Tibial nerve (tissue), 4 donors: ENCODE data around the gene FILIP1. TPM values are rescaled to one million over a fixed set of nuclear protein-coding genes. Genes with fewer than 3 reads are reported as not detected.

ENCODE experiments used
- DNase-seq, 2 donors: peaks; one replicate each; pipeline ENCODE4 v3.0.0-alpha.2; 2019; ENCODE audit warnings: low spot score in 2 of 2
- H3K27ac ChIP-seq, 4 donors: fragments of 200-600 bp; sonication (generic) in 3 of 4; one replicate each; pipeline ENCODE4 v1.5.1; 2017 to 2019; ENCODE audit warnings: mild to moderate bottlenecking in 1 of 4
- H3K27me3 ChIP-seq, 2 donors: fragments of 200-600 bp; sonication (generic) in 1 of 2; one replicate each; pipeline versions ENCODE4 v1.5.1 to v1.6.0; 2017 to 2019
- H3K36me3 ChIP-seq, 3 donors: fragments of 200-600 bp; sonication (generic); one replicate each; pipeline ENCODE4 v1.5.1; 2018 to 2019
- H3K4me1 ChIP-seq, 4 donors: fragments of 200-600 bp; sonication (generic) in 3 of 4; one replicate each; pipeline ENCODE4 v1.5.1; 2017 to 2019
- H3K4me3 ChIP-seq, 4 donors: fragments of 200-600 bp; sonication (generic) in 3 of 4; one replicate each; pipeline ENCODE4 v1.5.1; 2017 to 2019; ENCODE audit warnings: mild to moderate bottlenecking in 1 of 4, moderate library complexity in 1 of 4
- H3K9me3 ChIP-seq, 4 donors: fragments of 200-600 bp; sonication (generic) in 3 of 4; one replicate each; pipeline ENCODE4 v1.5.1; 2017 to 2019
- EP300 ChIP-seq, 2 donors: sonication (generic); formaldehyde crosslinking; IDR thresholded peaks; one replicate each; pipeline ENCODE4 v1.6.1; 2017; ENCODE audit warnings: antibody characterized with exemption in 2 of 2, mild to moderate bottlenecking in 1 of 2
- POLR2A ChIP-seq, 2 donors: fragments of 450-650 bp; IDR thresholded peaks; one replicate each; pipeline ENCODE4 v1.6.1; 2017; ENCODE audit warnings: antibody characterized with exemption in 2 of 2, mild to moderate bottlenecking in 2 of 2, moderate library complexity in 2 of 2
- WGBS, 2 donors: methylation state at CpG; one replicate each; pipeline ENCODE4 v1.1.5; 2018; 5-methylcytosine and 5-hydroxymethylcytosine counted together
- total RNA-seq, 4 donors: library from RNA; depleted of rRNA; stranded (reverse); fragments of >200 nt; gene quantifications; one replicate each; pipeline ENCODE4 v1.1.0, GENCODE V29; 2016
- TF ChIP-seq, protein P1 (sequence below), 5 experiments: fragments of 200-600 bp in 3 of 5; fragments of 450-650 bp in 2 of 5; sonication (generic) in 3 of 5; IDR thresholded peaks; one replicate each; pipeline ENCODE4 v1.5.1; 2016 to 2019; ENCODE audit warnings: antibody characterized with exemption in 5 of 5, mild to moderate bottlenecking in 3 of 5, moderate library complexity in 2 of 5

Gene FILIP1
- total RNA-seq, 4 donors from 2014 or later, result 6.0 to 16.3 (median 13.3) TPM

DNA sequence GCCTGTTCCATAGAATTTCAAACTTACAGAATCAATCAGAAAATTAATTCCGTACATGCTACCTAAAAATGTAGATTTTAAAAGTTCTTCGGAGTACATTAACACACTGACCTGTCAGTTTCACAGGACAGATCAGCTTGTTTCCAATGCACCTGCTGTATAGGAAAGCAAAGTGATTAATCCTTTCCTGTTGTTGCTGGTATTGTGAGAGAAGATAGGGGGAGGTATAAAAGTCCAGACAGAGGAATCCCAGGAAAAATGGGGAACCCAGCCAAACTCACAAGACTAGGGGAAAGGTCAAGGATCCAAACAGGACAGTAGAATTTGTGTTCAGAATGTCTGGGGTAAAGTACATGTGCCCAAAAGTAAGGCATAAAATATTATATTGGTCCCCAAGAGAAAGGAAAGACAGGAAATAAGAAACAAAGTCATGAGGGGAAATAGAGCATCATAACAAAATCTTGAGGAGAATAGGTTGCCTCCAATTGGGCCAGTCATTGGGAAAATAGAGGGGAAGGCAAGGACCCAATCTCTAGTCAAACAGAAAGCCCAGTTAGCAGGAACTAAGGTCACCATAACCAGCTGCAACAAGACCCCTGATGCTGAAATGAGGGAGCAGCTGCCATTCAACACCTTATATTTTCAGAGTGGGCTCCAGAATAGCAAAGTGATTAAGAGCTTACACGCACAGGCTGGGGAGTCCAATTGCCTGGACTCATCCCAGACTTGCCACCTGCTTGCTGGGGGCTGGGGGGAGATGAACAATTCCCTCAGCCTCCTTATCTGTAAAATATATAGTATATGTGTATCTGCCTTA is 10.3 kb downstream of the FILIP1 start:
- no peak for DNase-seq
- Histone ChIP-seq H3K4me3 (no peak overlapping the region), H3K4me1 (peaks cover 0 to 18% (median 5%) of the 10 kb centered on the region in 4 donors), H3K27me3 (no peaks in the 10 kb centered on the region), H3K9me3 (no peaks in the 10 kb centered on the region), H3K36me3 (no peaks in the 10 kb centered on the region), H3K27ac (no peak overlapping the region)
- no peak for TF ChIP-seq EP300 (IDR thresholded peaks at IDR 0.05)
- TF ChIP-seq, protein P1, sequence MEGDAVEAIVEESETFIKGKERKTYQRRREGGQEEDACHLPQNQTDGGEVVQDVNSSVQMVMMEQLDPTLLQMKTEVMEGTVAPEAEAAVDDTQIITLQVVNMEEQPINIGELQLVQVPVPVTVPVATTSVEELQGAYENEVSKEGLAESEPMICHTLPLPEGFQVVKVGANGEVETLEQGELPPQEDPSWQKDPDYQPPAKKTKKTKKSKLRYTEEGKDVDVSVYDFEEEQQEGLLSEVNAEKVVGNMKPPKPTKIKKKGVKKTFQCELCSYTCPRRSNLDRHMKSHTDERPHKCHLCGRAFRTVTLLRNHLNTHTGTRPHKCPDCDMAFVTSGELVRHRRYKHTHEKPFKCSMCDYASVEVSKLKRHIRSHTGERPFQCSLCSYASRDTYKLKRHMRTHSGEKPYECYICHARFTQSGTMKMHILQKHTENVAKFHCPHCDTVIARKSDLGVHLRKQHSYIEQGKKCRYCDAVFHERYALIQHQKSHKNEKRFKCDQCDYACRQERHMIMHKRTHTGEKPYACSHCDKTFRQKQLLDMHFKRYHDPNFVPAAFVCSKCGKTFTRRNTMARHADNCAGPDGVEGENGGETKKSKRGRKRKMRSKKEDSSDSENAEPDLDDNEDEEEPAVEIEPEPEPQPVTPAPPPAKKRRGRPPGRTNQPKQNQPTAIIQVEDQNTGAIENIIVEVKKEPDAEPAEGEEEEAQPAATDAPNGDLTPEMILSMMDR (IDR thresholded peaks at IDR 0.05), result no peak
- no peak for TF ChIP-seq POLR2A (IDR thresholded peaks at IDR 0.05)
- 55 to 77% methylated on average over 3 of the region's 3 CpGs for WGBS, 2 donors

DNA sequence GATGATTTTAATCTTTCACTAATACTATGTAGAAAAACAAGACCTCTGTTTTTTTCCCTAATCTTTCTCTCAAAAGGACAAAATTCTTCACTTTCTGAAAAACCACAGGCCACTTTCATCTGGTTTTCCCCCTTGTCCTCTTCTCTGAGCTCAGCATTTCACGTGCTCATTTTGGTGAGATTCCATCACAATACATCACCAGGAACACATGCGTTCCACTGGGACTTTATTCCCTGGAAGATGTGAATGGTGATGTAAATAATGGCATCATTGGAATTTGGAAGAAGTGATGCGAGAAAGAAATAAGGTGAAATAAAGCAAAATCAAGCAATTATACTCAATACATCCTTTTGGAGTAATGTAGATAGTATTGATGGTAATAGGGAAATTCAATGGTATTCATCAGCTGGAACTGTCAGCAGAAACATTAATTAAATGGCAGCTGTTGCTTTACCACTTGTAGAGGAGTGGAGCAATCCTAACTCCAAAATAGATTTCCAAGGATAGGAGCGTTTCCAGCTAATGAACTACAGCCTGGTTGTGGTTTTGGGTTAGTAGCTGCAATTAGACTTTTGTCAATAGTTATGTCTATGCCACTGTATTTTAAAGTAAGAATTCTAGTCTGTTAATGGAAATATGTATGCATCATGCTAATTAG is 11.5 kb downstream of the FILIP1 start:
- H3K9me3 ChIP-seq, result no peaks in the 10 kb centered on the region
- WGBS, 2 donors, result 69 to 72% methylated on average over 4 of the region's 4 CpGs
- no peaks in the 10 kb centered on the region for H3K36me3 ChIP-seq
- peak overlapping the region in 1 of 4 donors; percentile 67 for H3K27ac ChIP-seq
- H3K4me1 ChIP-seq, result peaks cover 0 to 6% (median 2%) of the 10 kb centered on the region in 4 donors
- TF ChIP-seq EP300 (IDR thresholded peaks at IDR 0.05) (peak in 1 of 2 donors; percentile 74), POLR2A (IDR thresholded peaks at IDR 0.05) (no peak)
- H3K27me3 ChIP-seq, result no peaks in the 10 kb centered on the region
- H3K4me3 ChIP-seq, result no peak overlapping the region
- peak in 1 of 2 donors; percentile 46 for DNase-seq

DNA sequence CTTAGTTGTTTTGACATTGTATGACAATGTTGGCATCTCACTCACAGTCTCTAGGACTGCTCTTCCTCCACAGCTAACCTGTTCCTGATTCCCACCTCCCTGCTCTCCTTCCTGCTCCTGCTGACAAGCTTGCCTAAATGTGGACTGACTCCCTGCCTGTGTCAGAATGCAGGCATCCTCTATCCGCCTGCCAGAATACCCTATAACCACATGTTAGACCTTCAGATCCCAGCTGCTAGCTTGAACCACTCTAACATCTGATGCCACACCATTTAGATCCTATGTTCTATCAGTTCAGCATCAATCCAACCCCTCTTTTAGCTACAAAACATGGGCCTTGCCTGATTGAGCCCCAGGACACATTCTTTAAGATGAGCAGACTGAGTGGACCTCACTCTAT is 12.2 kb downstream of the FILIP1 start:
- TF ChIP-seq, protein P1 (IDR thresholded peaks at IDR 0.05), result no peak
- no peak for TF ChIP-seq EP300 (IDR thresholded peaks at IDR 0.05)
- no peak for TF ChIP-seq POLR2A (IDR thresholded peaks at IDR 0.05)
- H3K4me1 ChIP-seq, result peaks cover 0 to 5% (median 2%) of the 10 kb centered on the region in 4 donors

DNA sequence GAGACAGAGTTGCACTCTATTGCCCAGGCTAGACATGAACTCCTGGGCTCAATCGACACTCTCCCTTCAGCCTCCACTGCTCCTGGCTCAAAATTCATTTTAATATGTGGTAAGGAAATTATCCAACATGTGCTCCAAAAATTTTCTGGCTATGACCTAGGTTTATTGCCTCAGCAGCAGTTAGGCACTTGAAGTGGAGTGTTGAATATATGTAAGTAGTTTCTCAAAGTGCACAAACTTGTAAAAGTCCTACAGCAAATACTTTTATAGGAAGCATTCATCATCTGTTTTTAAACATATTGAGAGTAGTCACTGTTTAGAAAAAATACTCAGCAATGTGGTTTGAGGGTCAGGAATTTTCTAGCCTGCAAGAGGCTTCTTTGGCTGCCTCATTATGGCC is 13.2 kb downstream of the FILIP1 start:
- no peaks in the 10 kb centered on the region for H3K9me3 ChIP-seq
- H3K4me1 ChIP-seq, result peaks cover 0 to 5% (median 2%) of the 10 kb centered on the region in 4 donors
- no peaks in the 10 kb centered on the region for H3K36me3 ChIP-seq
- H3K27me3 ChIP-seq, result no peaks in the 10 kb centered on the region
- WGBS, 2 donors, result 52 to 67% methylated on average over 1 of the region's 1 CpG
- no peak overlapping the region for H3K4me3 ChIP-seq
- TF ChIP-seq, protein P1 (IDR thresholded peaks at IDR 0.05), result no peak
- TF ChIP-seq POLR2A (IDR thresholded peaks at IDR 0.05) (no peak), EP300 (IDR thresholded peaks at IDR 0.05) (no peak)
- no peak for DNase-seq
- H3K27ac ChIP-seq, result peak overlapping the region in 1 of 4 donors; percentile 4

More for the DNA sequence above, 12.2 kb downstream of the FILIP1 start:
- DNase-seq, result no peak
- Histone ChIP-seq H3K4me3 (no peak overlapping the region), H3K9me3 (no peaks in the 10 kb centered on the region), H3K27ac (peak overlapping the region in 1 of 4 donors; percentile 67), H3K27me3 (no peaks in the 10 kb centered on the region), H3K36me3 (no peaks in the 10 kb centered on the region)
- 70 to 95% methylated on average over 1 of the region's 1 CpG for WGBS, 2 donors

DNA sequence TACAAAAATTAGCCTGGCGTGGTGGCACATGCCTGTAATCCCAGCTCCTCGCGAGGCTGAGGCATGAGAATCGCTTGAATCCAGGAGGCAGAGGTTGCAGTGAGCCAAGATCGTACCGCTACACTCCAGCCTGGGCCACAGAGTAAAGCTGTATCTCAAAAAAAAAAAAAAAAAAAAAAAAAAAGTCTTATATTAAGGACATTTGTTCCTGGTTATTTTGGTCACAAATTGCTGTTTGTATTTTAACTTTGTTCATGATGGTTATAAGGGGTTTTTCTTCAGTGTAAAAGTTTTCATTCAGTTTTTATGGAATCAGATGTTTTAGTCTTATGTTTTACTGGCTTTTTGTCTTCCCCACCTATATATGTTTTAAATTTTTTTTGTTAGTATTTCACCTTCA is 13.9 kb downstream of the FILIP1 start:
- Histone ChIP-seq H3K4me1 (peaks cover 0 to 5% (median 2%) of the 10 kb centered on the region in 4 donors), H3K27me3 (no peaks in the 10 kb centered on the region), H3K4me3 (no peak overlapping the region), H3K27ac (no peak overlapping the region), H3K36me3 (no peaks in the 10 kb centered on the region), H3K9me3 (no peaks in the 10 kb centered on the region)
- TF ChIP-seq POLR2A (IDR thresholded peaks at IDR 0.05) (no peak), EP300 (IDR thresholded peaks at IDR 0.05) (no peak)
- TF ChIP-seq, protein P1 (IDR thresholded peaks at IDR 0.05), result no peak
- no peak for DNase-seq
- 95 to 97% methylated on average over 6 of the region's 6 CpGs for WGBS, 2 donors
